WTC11 (cell line): ENCODE measurements around the gene ANKRD39.

Source experiments
- CTCF ChIP-seq: fragments of 200-600 bp; IDR thresholded peaks from 2 replicates; pipeline ENCODE4 v1.8.0; 2022; ENCODE audit warnings: antibody characterized with exemption
- E2F4 ChIP-seq: sonication (generic); formaldehyde crosslinking; IDR thresholded peaks from 2 replicates; pipeline ENCODE4 v1.8.1; 2022; ENCODE audit warnings: low read depth, mild to moderate bottlenecking, moderate library complexity, missing genetic modification reagents, borderline replicate concordance
- ETV6 ChIP-seq: sonication (generic); formaldehyde crosslinking; IDR thresholded peaks from 2 replicates; pipeline ENCODE4 v1.8.1; 2022; ENCODE audit warnings: mild to moderate bottlenecking, missing genetic modification reagents
- IRF2 ChIP-seq: sonication (generic); formaldehyde crosslinking; IDR thresholded peaks from 2 replicates; pipeline ENCODE4 v1.8.0; 2022; ENCODE audit warnings: low read depth, missing genetic modification reagents, borderline replicate concordance
- OVOL2 ChIP-seq: fragments of 250-450 bp; sonication (Bioruptor Pico); IDR thresholded peaks from 2 replicates; pipeline ENCODE4 v1.9.0; 2021; ENCODE audit warnings: mild to moderate bottlenecking, borderline replicate concordance
- SMAD3 ChIP-seq: sonication (generic); formaldehyde crosslinking; IDR thresholded peaks from 2 replicates; pipeline ENCODE4 v1.8.0; 2022; ENCODE audit warnings: missing genetic modification reagents, mild to moderate bottlenecking, borderline replicate concordance
- SP1 ChIP-seq: sonication (generic); formaldehyde crosslinking; conservative IDR thresholded peaks from 2 replicates; pipeline ENCODE4 v1.8.1; 2022; ENCODE audit warnings: missing genetic modification reagents
- USF2 ChIP-seq: sonication (generic); formaldehyde crosslinking; IDR thresholded peaks from 2 replicates; pipeline ENCODE4 v1.8.1; 2023; ENCODE audit warnings: mild to moderate bottlenecking, missing genetic modification reagents, moderate library complexity
- ZBTB21 ChIP-seq: sonication (generic); formaldehyde crosslinking; IDR thresholded peaks from 2 replicates; pipeline ENCODE4 v1.8.1; 2023; ENCODE audit warnings: mild to moderate bottlenecking, missing genetic modification reagents, borderline replicate concordance

GRCh38 chr2:96895032-96895745 lies 37.4 kb upstream of the ANKRD39 start:
- TF ChIP-seq ZBTB21 (CRISPR knock-in tag) (no peak), CTCF (no peak), E2F4 (CRISPR knock-in tag) (no peak), SMAD3 (CRISPR knock-in tag) (no peak), IRF2 (CRISPR knock-in tag) (no peak), ETV6 (CRISPR knock-in tag) (no peak), SP1 (CRISPR knock-in tag) (no peak), USF2 (CRISPR knock-in tag) (no peak), OVOL2 (CRISPR knock-in tag) (no peak)
